Ovary (tissue), 9 donors: ENCODE measurements around the gene LRP1B. TPM values are rescaled to one million over a fixed set of nuclear protein-coding genes. Genes with fewer than 3 reads are reported as not detected.

Experiments used
- DNase-seq, 5 donors: peaks; one replicate each; pipeline ENCODE4 v3.0.0-alpha.2; 2019 to 2020
- H3K27ac ChIP-seq, 2 donors: fragments of 200-600 bp; one replicate each; pipeline versions ENCODE4 v1.5.1 to v1.8.0; 2019 to 2022
- H3K27me3 ChIP-seq: fragments of 200-600 bp; one replicate; pipeline ENCODE4 v1.8.0; 2022
- H3K36me3 ChIP-seq: fragments of 200-600 bp; sonication (generic); one replicate; pipeline ENCODE4 v1.5.1; 2019
- H3K4me1 ChIP-seq: one replicate; pipeline ENCODE4 v1.8.1; 2013; ENCODE audit warnings: mild to moderate bottlenecking, moderate library complexity; ENCODE audit not compliant: insufficient read depth
- H3K4me3 ChIP-seq: fragments of 200-600 bp; sonication (generic); one replicate; pipeline ENCODE4 v1.5.1; 2017
- H3K9me3 ChIP-seq, 2 donors: fragments of 200-600 bp in 1 of 2; sonication (generic) in 1 of 2; one replicate each; pipeline versions ENCODE4 v1.5.1 to v1.8.1; 2013 to 2019; ENCODE audit warnings: mild to moderate bottlenecking in 1 of 2, moderate library complexity in 1 of 2
- EP300 ChIP-seq: sonication (generic); formaldehyde crosslinking; IDR thresholded peaks from one replicate; pipeline ENCODE4 v1.6.1; 2017; ENCODE audit warnings: antibody characterized with exemption
- POLR2A ChIP-seq: fragments of 450-650 bp; IDR thresholded peaks from one replicate; pipeline ENCODE4 v1.6.1; 2017; ENCODE audit warnings: antibody characterized with exemption, mild to moderate bottlenecking, moderate library complexity
- WGBS, 3 donors: extraction: QIAGEN DNeasy Blood & Tissue Kit in 1 of 3; methylation state at CpG; one replicate each; pipeline versions ENCODE4 v1.1.5 to v1.1.7; 2013 to 2017; 5-methylcytosine and 5-hydroxymethylcytosine counted together
- intact Hi-C, 4 donors: fragments of 100-400 bp; cut with DNase I; formaldehyde crosslinking; loops; one replicate each; pipeline versions ENCODE4 v1.11.0 to v1.15.1; 2022 to 2023
- polyA plus RNA-seq, 2 donors: library from polyadenylated mRNA; stranded (reverse); fragments of 200-250 nt in 1 of 2; fragments of 350-450 nt in 1 of 2; fragmentation: Illumina TruSeq in 1 of 2; extraction: RNeasy Lipid Tissue Mini Kit (QIAGEN cat#74804) in 1 of 2; gene quantifications; one replicate each; pipeline ENCODE4 v1.2.3, GENCODE V29; 2013 to 2014
- total RNA-seq, 7 donors: library from RNA; depleted of rRNA in 2 of 7; stranded (reverse); fragments of >200 nt in 2 of 7; fragmentation: NEBNext Ultra II Directional in 3 of 7; extraction: Animal tissue kit (Norgen Biotek cat#: 25700) in 3 of 7; gene quantifications; one replicate each; pipeline versions ENCODE4 v1.1.0 to v1.2.4, GENCODE V29; 2016 to 2023
- TF ChIP-seq, protein P1 (sequence below), 3 donors: fragments of 450-650 bp in 2 of 3; fragments of 200-600 bp in 1 of 3; IDR thresholded peaks; one replicate each; pipeline versions ENCODE4 v1.5.1 to v1.8.0; 2016 to 2022; ENCODE audit warnings: antibody characterized with exemption in 3 of 3, mild to moderate bottlenecking in 1 of 3
- donor health status: DM: no; HTN: no; CAD: no; lungs with moderate emphysema.
- donor health status: DM: no; HTN: no; CAD: no.
- donor health status: Bipolar disorder and iron deficiency.
- donor health status: DM: yes; HTN: yes; CAD: no.
- donor health status: DM: no; HTN: no; CAD: no.
- donor health status: DM: yes; HTN: yes; CAD: no.

LRP1B gene
- total and polyA plus RNA-seq, 9 donors: 0.08 to 2.6 (median 0.37) TPM

DNA sequence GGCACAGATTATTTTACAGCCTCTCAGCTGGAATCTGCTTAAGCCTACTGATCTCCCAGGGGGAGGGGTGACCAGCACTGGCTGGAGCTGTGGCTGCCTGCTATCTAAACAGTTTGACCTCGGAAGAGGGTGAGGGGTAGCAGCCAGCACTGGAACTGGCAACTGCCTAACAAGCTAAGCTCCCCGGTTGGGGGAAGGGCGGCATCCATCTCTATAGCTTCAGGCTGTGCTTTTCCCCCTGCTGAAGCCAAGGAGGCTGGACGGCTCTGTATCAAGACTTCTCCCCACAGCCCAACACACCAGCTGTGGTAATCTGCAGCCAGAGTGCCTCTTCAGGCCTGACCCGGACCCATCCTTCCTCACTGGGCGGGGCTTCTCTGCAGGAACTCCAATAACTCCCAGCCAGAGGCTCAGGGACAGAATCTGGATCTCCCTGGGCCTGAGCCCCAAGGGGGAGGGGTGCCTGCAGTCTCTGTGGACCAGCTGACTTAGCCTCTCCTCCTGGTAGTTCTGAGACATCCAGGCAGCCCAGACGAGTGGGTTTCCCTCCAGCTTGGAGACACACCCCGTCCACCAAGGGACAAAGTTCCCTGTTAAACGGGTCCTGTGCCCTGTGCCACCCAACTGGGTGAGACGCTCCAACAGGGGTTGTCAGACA is 560.2 kb downstream of the LRP1B start:
- intact Hi-C loops: no loop called here
- H3K4me3 ChIP-seq: no peak overlapping the region
- TF ChIP-seq, protein P1, sequence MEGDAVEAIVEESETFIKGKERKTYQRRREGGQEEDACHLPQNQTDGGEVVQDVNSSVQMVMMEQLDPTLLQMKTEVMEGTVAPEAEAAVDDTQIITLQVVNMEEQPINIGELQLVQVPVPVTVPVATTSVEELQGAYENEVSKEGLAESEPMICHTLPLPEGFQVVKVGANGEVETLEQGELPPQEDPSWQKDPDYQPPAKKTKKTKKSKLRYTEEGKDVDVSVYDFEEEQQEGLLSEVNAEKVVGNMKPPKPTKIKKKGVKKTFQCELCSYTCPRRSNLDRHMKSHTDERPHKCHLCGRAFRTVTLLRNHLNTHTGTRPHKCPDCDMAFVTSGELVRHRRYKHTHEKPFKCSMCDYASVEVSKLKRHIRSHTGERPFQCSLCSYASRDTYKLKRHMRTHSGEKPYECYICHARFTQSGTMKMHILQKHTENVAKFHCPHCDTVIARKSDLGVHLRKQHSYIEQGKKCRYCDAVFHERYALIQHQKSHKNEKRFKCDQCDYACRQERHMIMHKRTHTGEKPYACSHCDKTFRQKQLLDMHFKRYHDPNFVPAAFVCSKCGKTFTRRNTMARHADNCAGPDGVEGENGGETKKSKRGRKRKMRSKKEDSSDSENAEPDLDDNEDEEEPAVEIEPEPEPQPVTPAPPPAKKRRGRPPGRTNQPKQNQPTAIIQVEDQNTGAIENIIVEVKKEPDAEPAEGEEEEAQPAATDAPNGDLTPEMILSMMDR (IDR thresholded peaks at IDR 0.05): no peak
- TF ChIP-seq EP300: no peak
- TF ChIP-seq POLR2A: no peak
- no peak overlapping the region for H3K27ac ChIP-seq
- no peaks in the 10 kb centered on the region for H3K36me3 ChIP-seq
- H3K9me3 ChIP-seq: no peaks in the 10 kb centered on the region
- H3K27me3 ChIP-seq: no peaks in the 10 kb centered on the region
- DNase-seq: peak in 1 of 5 donors; percentile 6
- no peaks in the 10 kb centered on the region for H3K4me1 ChIP-seq
- 77 to 87% (median 79%) methylated on average over 9 to 10 of the region's 10 CpGs for WGBS, 3 donors

DNA sequence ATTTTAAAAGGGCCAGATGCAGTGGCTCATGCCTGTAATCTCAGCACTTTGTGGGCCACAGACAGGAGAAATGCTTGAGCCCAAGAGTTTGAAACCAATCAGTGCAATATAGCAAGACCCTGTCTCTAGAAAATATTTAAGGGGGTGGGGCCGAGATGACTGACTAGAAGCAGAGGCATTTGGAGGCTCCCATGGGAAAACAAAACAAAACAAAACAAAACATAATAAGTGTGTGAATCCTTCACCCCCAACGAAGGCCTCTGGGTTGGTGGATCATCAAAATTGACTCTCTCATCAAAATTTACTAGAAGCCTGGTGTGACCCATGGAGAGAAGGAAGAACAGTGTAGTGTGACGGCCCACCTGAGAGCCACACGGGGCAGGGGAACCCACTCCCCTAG is 560.9 kb downstream of the LRP1B start:
- Histone ChIP-seq H3K4me1 (no peaks in the 10 kb centered on the region), H3K27me3 (no peaks in the 10 kb centered on the region), H3K4me3 (no peak overlapping the region), H3K9me3 (no peaks in the 10 kb centered on the region), H3K27ac (no peak overlapping the region), H3K36me3 (no peaks in the 10 kb centered on the region)
- no peak for DNase-seq
- TF ChIP-seq POLR2A (no peak), EP300 (no peak)
- TF ChIP-seq, protein P1 (IDR thresholded peaks at IDR 0.05): no peak
- WGBS, 3 donors: 68 to 90% (median 72%) methylated on average over 4 of the region's 4 CpGs
- intact Hi-C loops: no loop called here

DNA sequence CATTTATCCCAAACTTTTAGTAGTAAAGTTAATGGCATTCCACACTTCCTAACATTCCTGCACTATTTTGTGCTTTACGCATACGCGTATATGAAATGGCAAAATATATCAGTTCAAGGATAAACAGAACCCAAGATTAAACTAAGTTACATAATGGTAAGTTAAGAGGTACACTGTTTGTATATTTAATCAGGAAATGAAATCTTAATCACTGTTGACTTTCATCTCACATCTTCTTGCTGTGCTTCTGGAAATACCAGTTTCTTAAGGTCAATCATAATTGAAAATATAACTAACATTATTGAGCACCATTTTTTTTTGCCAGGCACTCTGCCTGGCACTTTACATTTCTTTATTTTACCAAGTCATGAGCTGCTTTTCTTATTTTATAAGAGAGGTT is 565.2 kb downstream of the LRP1B start:
- Histone ChIP-seq H3K4me3 (no peak overlapping the region), H3K36me3 (no peaks in the 10 kb centered on the region), H3K27ac (no peak overlapping the region), H3K27me3 (no peaks in the 10 kb centered on the region), H3K4me1 (no peaks in the 10 kb centered on the region), H3K9me3 (no peaks in the 10 kb centered on the region)
- DNase-seq: no peak
- no peak for TF ChIP-seq EP300
- TF ChIP-seq POLR2A: no peak
- TF ChIP-seq, protein P1 (IDR thresholded peaks at IDR 0.05): no peak
- intact Hi-C loops: no loop called here
- 98 to 99% (median 98%) methylated on average over 3 of the region's 3 CpGs for WGBS, 3 donors

DNA sequence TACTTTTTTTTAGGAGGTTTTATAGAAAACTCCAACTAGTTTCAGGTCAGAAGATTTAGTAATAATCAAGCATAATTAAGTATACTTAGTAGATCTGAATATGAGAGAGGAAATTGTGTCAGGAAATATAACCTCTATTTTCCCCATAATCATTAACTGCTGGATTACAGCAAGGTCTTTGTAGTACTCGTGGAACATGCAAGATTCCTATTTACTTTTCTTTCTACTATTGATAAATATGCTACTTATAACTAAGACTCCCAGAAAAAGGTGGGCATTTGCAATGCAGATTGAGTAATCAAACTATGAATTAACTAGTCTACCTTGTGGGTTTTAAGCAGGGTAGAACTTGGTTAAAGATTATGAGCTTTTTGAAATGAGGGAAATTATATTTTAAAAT is 570.1 kb downstream of the LRP1B start:
- Histone ChIP-seq H3K27me3 (no peaks in the 10 kb centered on the region), H3K9me3 (no peaks in the 10 kb centered on the region), H3K4me3 (no peak overlapping the region), H3K27ac (no peak overlapping the region), H3K4me1 (no peaks in the 10 kb centered on the region), H3K36me3 (no peaks in the 10 kb centered on the region)
- TF ChIP-seq EP300: no peak
- TF ChIP-seq POLR2A: no peak
- TF ChIP-seq, protein P1 (IDR thresholded peaks at IDR 0.05): no peak
- 56 to 63% (median 62%) methylated on average over 1 of the region's 1 CpG for whole genome bisulfite sequencing, 3 donors
- intact Hi-C loops: no loop called here
- DNase-seq: no peak
